ENCODE data around the gene GCK. TPM values are rescaled to one million over a fixed set of nuclear protein-coding genes. Genes with fewer than 3 reads are reported as not detected.

GCK gene
- total RNA-seq, 1 experiment from 2014 or later, result 2.8 TPM

GRCh38 chr7:44144426-44144967 lies 44.7 kb downstream of the GCK start:
- Histone ChIP-seq H3K36me3 (replicated peaks; ENCODE audit: control insufficient read depth, insufficient read depth, low read length) (no peaks in the 10 kb centered on the region), H3K27me3 (ENCODE audit: control insufficient read depth, insufficient read depth, low read length) (peaks cover 25% of the 10 kb centered on the region), H3K4me3 (ENCODE audit: insufficient read depth, low read depth, low read length) (no peak overlapping the region)
- no peak for DNase-seq

- Histone ChIP-seq H3K27me3 (ENCODE audit: control insufficient read depth, insufficient read depth, low read length) (peaks cover 25% of the 10 kb centered on the region), H3K36me3 (replicated peaks; ENCODE audit: control insufficient read depth, insufficient read depth, low read length) (no peaks in the 10 kb centered on the region)
- no peak for DNase-seq
Measured at GRCh38 chr7:44143646-44144250, 45.5 kb downstream of the GCK start.

GRCh38 chr7:44142028-44142427 lies 47.2 kb downstream of the GCK start:
- H3K4me3 ChIP-seq (ENCODE audit: insufficient read depth, low read depth, low read length), result no peak overlapping the region
- peaks cover 25% of the 10 kb centered on the region for H3K27me3 ChIP-seq (ENCODE audit: control insufficient read depth, insufficient read depth, low read length)
- no peak for DNase-seq
- no peaks in the 10 kb centered on the region for H3K36me3 ChIP-seq (replicated peaks; ENCODE audit: control insufficient read depth, insufficient read depth, low read length)

More at GRCh38 chr7:44143646-44144250, 45.5 kb downstream of the GCK start:
- no peak overlapping the region for H3K4me3 ChIP-seq (ENCODE audit: insufficient read depth, low read depth, low read length)

- Histone ChIP-seq H3K36me3 (replicated peaks; ENCODE audit: control insufficient read depth, insufficient read depth, low read length) (no peaks in the 10 kb centered on the region), H3K27me3 (ENCODE audit: control insufficient read depth, insufficient read depth, low read length) (peaks cover 22% of the 10 kb centered on the region), H3K4me3 (ENCODE audit: insufficient read depth, low read depth, low read length) (no peak within 1 kb of the TSS)
- no peak for DNase-seq
Measured at GRCh38 chr7:44141221-44141850, 47.9 kb downstream of the GCK start, which contains the start of gene MYL7. MYL7 (minus strand) TSS chr7:44141332; CDS start chr7:44141305, 27 bp downstream.

GRCh38 chr7:44140341-44140740 lies 48.9 kb downstream of the GCK start:
- no peak for DNase-seq
- H3K36me3 ChIP-seq (replicated peaks; ENCODE audit: control insufficient read depth, insufficient read depth, low read length), result no peaks in the 10 kb centered on the region
- H3K27me3 ChIP-seq (ENCODE audit: control insufficient read depth, insufficient read depth, low read length), result peaks cover 16% of the 10 kb centered on the region
- no peak overlapping the region for H3K4me3 ChIP-seq (ENCODE audit: insufficient read depth, low read depth, low read length)

GRCh38 chr7:44139311-44140010 lies 49.8 kb downstream of the GCK start:
- Histone ChIP-seq H3K36me3 (replicated peaks; ENCODE audit: control insufficient read depth, insufficient read depth, low read length) (no peaks in the 10 kb centered on the region), H3K27me3 (ENCODE audit: control insufficient read depth, insufficient read depth, low read length) (peaks cover 7% of the 10 kb centered on the region), H3K4me3 (ENCODE audit: insufficient read depth, low read depth, low read length) (no peak overlapping the region)
- DNase-seq, result no peak

GRCh38 chr7:44138698-44139097 lies 50.5 kb downstream of the GCK start:
- no peaks in the 10 kb centered on the region for H3K36me3 ChIP-seq (replicated peaks; ENCODE audit: control insufficient read depth, insufficient read depth, low read length)
- no peak overlapping the region for H3K4me3 ChIP-seq (ENCODE audit: insufficient read depth, low read depth, low read length)
- no peak for DNase-seq
- H3K27me3 ChIP-seq (ENCODE audit: control insufficient read depth, insufficient read depth, low read length), result peaks cover 1% of the 10 kb centered on the region; the same call in 1 of the 2 replicates

- no peak for DNase-seq
- Histone ChIP-seq H3K27me3 (ENCODE audit: control insufficient read depth, insufficient read depth, low read length) (no peaks in the 10 kb centered on the region), H3K36me3 (replicated peaks; ENCODE audit: control insufficient read depth, insufficient read depth, low read length) (no peaks in the 10 kb centered on the region), H3K4me3 (ENCODE audit: insufficient read depth, low read depth, low read length) (no peak overlapping the region)
Measured at GRCh38 chr7:44136731-44137130, 52.5 kb downstream of the GCK start.

GRCh38 chr7:44134943-44135628 lies 54.2 kb downstream of the GCK start:
- H3K4me3 ChIP-seq (ENCODE audit: insufficient read depth, low read depth, low read length), result no peak overlapping the region
- DNase-seq, result no peak

GRCh38 chr7:44133295-44133694 lies 55.9 kb downstream of the GCK start:
- Histone ChIP-seq H3K4me3 (ENCODE audit: insufficient read depth, low read depth, low read length) (no peak overlapping the region), H3K36me3 (replicated peaks; ENCODE audit: control insufficient read depth, insufficient read depth, low read length) (no peaks in the 10 kb centered on the region), H3K27me3 (ENCODE audit: control insufficient read depth, insufficient read depth, low read length) (no peaks in the 10 kb centered on the region)
- no peak for DNase-seq

More at GRCh38 chr7:44134943-44135628, 54.2 kb downstream of the GCK start:
- H3K36me3 ChIP-seq (replicated peaks; ENCODE audit: control insufficient read depth, insufficient read depth, low read length), result no peaks in the 10 kb centered on the region
- H3K27me3 ChIP-seq (ENCODE audit: control insufficient read depth, insufficient read depth, low read length), result no peaks in the 10 kb centered on the region

- no peak for DNase-seq
- Histone ChIP-seq H3K4me3 (ENCODE audit: insufficient read depth, low read depth, low read length) (no peak overlapping the region), H3K27me3 (ENCODE audit: control insufficient read depth, insufficient read depth, low read length) (peaks cover 1% of the 10 kb centered on the region; the same call in 1 of the 2 replicates), H3K36me3 (replicated peaks; ENCODE audit: control insufficient read depth, insufficient read depth, low read length) (no peaks in the 10 kb centered on the region)
Measured at GRCh38 chr7:44132039-44132438, 57.2 kb downstream of the GCK start.

GRCh38 chr7:44131173-44132029 lies 57.8 kb downstream of the GCK start:
- peak; percentile 76 for DNase-seq
- no peaks in the 10 kb centered on the region for H3K36me3 ChIP-seq (replicated peaks; ENCODE audit: control insufficient read depth, insufficient read depth, low read length)
- H3K27me3 ChIP-seq (ENCODE audit: control insufficient read depth, insufficient read depth, low read length), result peaks cover 1% of the 10 kb centered on the region; the same call in 1 of the 2 replicates
- no peak overlapping the region for H3K4me3 ChIP-seq (ENCODE audit: insufficient read depth, low read depth, low read length)

- no peak for DNase-seq
- Histone ChIP-seq H3K27me3 (ENCODE audit: control insufficient read depth, insufficient read depth, low read length) (peaks cover 7% of the 10 kb centered on the region), H3K4me3 (ENCODE audit: insufficient read depth, low read depth, low read length) (no peak overlapping the region), H3K36me3 (replicated peaks; ENCODE audit: control insufficient read depth, insufficient read depth, low read length) (no peaks in the 10 kb centered on the region)
Measured at GRCh38 chr7:44128721-44129582, 60.3 kb downstream of the GCK start.

All from H7 (cell line).